Kidney (tissue), 14 donors: Measurements from ENCODE around the gene PDIK1L. TPM values are rescaled to one million over a fixed set of nuclear protein-coding genes. Genes with fewer than 3 reads are reported as not detected.

ENCODE experiments used
- DNase-seq, 5 donors: peaks; one replicate each; pipeline ENCODE4 v3.0.0-alpha.2; 2013 to 2020
- FAIRE-seq: peaks from 2 replicates; lab custom pipeline; 2012; peaks lifted over from hg19 to GRCh38; lab: Jason Lieb, UNC
- H3K27ac ChIP-seq, 2 donors: one replicate each; pipeline ENCODE4 v1.7.0; 2013; ENCODE audit warnings: low read depth in 2 of 2, low read length in 2 of 2, inconsistent platforms in 1 of 2
- H3K27me3 ChIP-seq: one replicate; pipeline ENCODE4 v1.7.1; 2013; ENCODE audit warnings: low read length, inconsistent platforms; ENCODE audit not compliant: control insufficient read depth, insufficient read depth
- H3K36me3 ChIP-seq, 3 donors: one replicate each; pipeline versions ENCODE4 v1.7.0 to v1.7.1; 2013; ENCODE audit warnings: low read length in 3 of 3, control low read depth in 1 of 3, inconsistent platforms in 1 of 3; ENCODE audit not compliant: insufficient read depth in 3 of 3, control insufficient read depth in 2 of 3
- H3K4me1 ChIP-seq, 3 donors: one replicate each; pipeline versions ENCODE4 v1.7.0 to v1.7.1; 2013; ENCODE audit warnings: low read length in 3 of 3, inconsistent platforms in 1 of 3, low read depth in 1 of 3; ENCODE audit not compliant: control insufficient read depth in 2 of 3, insufficient read depth in 2 of 3
- H3K4me3 ChIP-seq, 3 donors: one replicate each; pipeline versions ENCODE4 v1.7.0 to v1.8.1; 2013; ENCODE audit warnings: low read length in 3 of 3, control low read depth in 1 of 3, inconsistent platforms in 1 of 3
- H3K9ac ChIP-seq, 3 donors: one replicate each; pipeline versions ENCODE4 v1.7.0 to v1.7.1; 2013; ENCODE audit warnings: low read length in 3 of 3, control low read depth in 1 of 3, inconsistent platforms in 1 of 3
- H3K9me3 ChIP-seq, 3 donors: one replicate each; pipeline versions ENCODE4 v1.7.0 to v1.7.1; 2013; ENCODE audit warnings: low read length in 3 of 3, control low read depth in 1 of 3, inconsistent platforms in 1 of 3; ENCODE audit not compliant: control insufficient read depth in 2 of 3, insufficient read depth in 1 of 3
- CTCF ChIP-seq: IDR thresholded peaks from 3 replicates; pipeline ENCODE4 v1.5.1; 2012; ENCODE audit warnings: mild to moderate bottlenecking, moderate library complexity, borderline replicate concordance; ENCODE audit not compliant: insufficient read depth; ENCODE audit errors: extremely low read depth
- intact Hi-C: fragments of 100-400 bp; cut with DNase I; formaldehyde crosslinking; loops from one replicate; pipeline ENCODE4 v1.11.1; 2022
- polyA plus RNA-seq: library from polyadenylated mRNA; stranded (reverse); fragments of 350-450 nt; fragmentation: Illumina TruSeq; extraction: RNeasy Lipid Tissue Mini Kit (QIAGEN cat#74804); gene quantifications from one replicate; pipeline ENCODE4 v1.2.3, GENCODE V29; 2014; ENCODE audit warnings: low read depth, low replicate concordance; ENCODE audit not compliant: insufficient read depth
- total RNA-seq: library from RNA; stranded (reverse); fragmentation: NEBNext Ultra II Directional; extraction: Animal tissue kit (Norgen Biotek cat#: 25700); gene quantifications from one replicate; pipeline ENCODE4 v1.2.1, GENCODE V29; 2021
- donor health status: control.
- donor health status: control.
- donor health status: control.
- donor health status: control.
- donor health status: control.
- donor health status: DM: yes; HTN: yes; CAD: no.
- donor health status: Normal renal cell carcinoma (clear cell type).

The PDIK1L gene
- total and polyA plus RNA-seq, 2 donors from 2014 or later: 3.7 to 13.9 TPM

GRCh38 chr1:26094076-26094669 lies 17.5 kb upstream of the PDIK1L start:
- no peaks in the 10 kb centered on the region for H3K9me3 ChIP-seq
- peak overlapping the region in 1 of 2 donors; percentile 19 for H3K27ac ChIP-seq
- H3K4me1 ChIP-seq: peaks cover 0 to 8% (median 3%) of the 10 kb centered on the region in 3 donors
- TF ChIP-seq CTCF: no peak
- intact Hi-C loops: no loop called here
- no peak for FAIRE-seq
- no peak overlapping the region for H3K4me3 ChIP-seq
- peak in 4 of 5 donors; percentile 34 to 52 (median 45) for DNase-seq
- H3K27me3 ChIP-seq: no peaks in the 10 kb centered on the region
- no peaks in the 10 kb centered on the region for H3K36me3 ChIP-seq
- H3K9ac ChIP-seq: no peak overlapping the region

- no peak for TF ChIP-seq CTCF
- Histone ChIP-seq H3K9ac (no peak overlapping the region), H3K27ac (peak overlapping the region in 1 of 2 donors; percentile 19), H3K4me1 (peaks cover 0 to 8% (median 3%) of the 10 kb centered on the region in 3 donors), H3K9me3 (no peaks in the 10 kb centered on the region), H3K4me3 (no peak overlapping the region), H3K27me3 (no peaks in the 10 kb centered on the region), H3K36me3 (no peaks in the 10 kb centered on the region)
- intact Hi-C loops: no loop called here
- DNase-seq: peak; percentile 60 to 94 (median 64)
- no peak for FAIRE-seq
Measured at GRCh38 chr1:26094677-26095383, 16.8 kb upstream of the PDIK1L start.

GRCh38 chr1:26096471-26096870 lies 15.2 kb upstream of the PDIK1L start:
- Histone ChIP-seq H3K27ac (no peak overlapping the region), H3K27me3 (no peaks in the 10 kb centered on the region), H3K36me3 (no peaks in the 10 kb centered on the region), H3K9me3 (no peaks in the 10 kb centered on the region), H3K4me3 (no peak overlapping the region), H3K4me1 (peaks cover 0 to 8% (median 3%) of the 10 kb centered on the region in 3 donors), H3K9ac (no peak overlapping the region)
- intact Hi-C loops: no loop called here
- no peak for TF ChIP-seq CTCF
- FAIRE-seq (no peak), DNase-seq (no peak)
